Transverse colon (tissue), 4 donors: ENCODE results near the gene BHLHE40.

Source experiments
- CTCF ChIP-seq, 5 experiments: fragments of 200-600 bp in 3 of 5; fragments of 450-650 bp in 2 of 5; sonication (generic) in 3 of 5; IDR thresholded peaks; 1 replicate in 2 of 5; 2 replicates in 3 of 5; pipeline ENCODE4 v1.5.1; 2016 to 2017; ENCODE audit warnings: antibody characterized with exemption in 5 of 5, inconsistent platforms in 3 of 5, mild to moderate bottlenecking in 2 of 5, moderate library complexity in 1 of 5
- EP300 ChIP-seq: sonication (generic); formaldehyde crosslinking; IDR thresholded peaks from one replicate; pipeline ENCODE4 v1.6.1; 2017; ENCODE audit warnings: antibody characterized with exemption, low read depth
- POLR2A ChIP-seq: fragments of 450-650 bp; IDR thresholded peaks from one replicate; pipeline ENCODE4 v1.6.1; 2016; ENCODE audit warnings: antibody characterized with exemption, mild to moderate bottlenecking, moderate library complexity
- POLR2AphosphoS5 ChIP-seq, 3 donors: sonication (generic); formaldehyde crosslinking; IDR thresholded peaks; one replicate each; pipeline ENCODE4 v1.6.1; 2016; ENCODE audit warnings: antibody characterized with exemption in 3 of 3

- TF ChIP-seq CTCF (IDR thresholded peaks at IDR 0.05) (no peak), POLR2AphosphoS5 (IDR thresholded peaks at IDR 0.05) (peak; percentile 42 to 84 (median 76)), POLR2A (no peak), EP300 (peak; percentile 28)
Observed at GRCh38 chr3:5016211-5017161, 37.2 kb downstream of the BHLHE40 start.
